HG02981 (cell line): ENCODE results near the gene ELP5.

ENCODE experiments used
- ATAC-seq: cut with Tn5 transposase; IDR thresholded peaks from one replicate; pipeline ENCODE4 v1.9.1; 2021; ENCODE audit warnings: mild to moderate bottlenecking, moderate library complexity; ENCODE audit not compliant: unreplicated experiment

Gene ELP5

GRCh38 chr17:7308625-7309433, 56.8 kb downstream of the ELP5 start:
- ATAC-seq, result no peak
